ENCODE measurements around the gene YTHDC2. TPM values are rescaled to one million over a fixed set of nuclear protein-coding genes. Genes with fewer than 3 reads are reported as not detected.

YTHDC2 gene
- total RNA-seq, 2 donors from 2014 or later = 25.6 to 27.4 TPM

DNA sequence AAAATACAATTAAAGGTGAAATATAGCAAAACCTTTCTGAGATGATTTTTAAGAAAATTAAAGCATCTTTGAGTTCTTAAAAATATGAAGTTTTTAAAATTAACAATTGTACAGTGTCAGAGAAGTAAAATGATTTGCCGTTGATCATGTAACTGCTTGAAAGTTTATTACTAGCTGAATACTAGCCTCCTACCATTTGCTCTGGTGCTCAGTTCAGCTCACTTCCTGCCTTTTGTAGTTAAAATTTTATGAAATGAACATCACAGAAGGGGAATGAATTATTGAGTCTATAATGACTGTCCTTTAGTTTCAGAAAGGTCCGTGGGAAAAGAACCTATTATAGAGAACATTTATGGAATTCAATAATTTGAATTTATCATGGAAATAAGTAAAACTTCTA, 9.7 kb downstream of the YTHDC2 start:
- H3K27ac ChIP-seq (ENCODE audit: low read depth, low read length) = no peak overlapping the region
- no peaks in the 10 kb centered on the region for H3K4me1 Mint-ChIP-seq
- H3K36me3 Mint-ChIP-seq (ENCODE audit: low read depth) = peaks cover 32% of the 10 kb centered on the region
- no peak overlapping the region for H3K4me3 Mint-ChIP-seq
- H3K4me3 ChIP-seq (ENCODE audit: low read length) = no peak overlapping the region
- no peak for DNase-seq
- H3K27me3 Mint-ChIP-seq (ENCODE audit: insufficient read depth) = no peaks in the 10 kb centered on the region
- no peaks in the 10 kb centered on the region for H3K4me1 ChIP-seq (ENCODE audit: control insufficient read depth, insufficient read depth, low read length)
- H3K27me3 ChIP-seq (ENCODE audit: control insufficient read depth, insufficient read depth, low read length, poor library complexity, severe bottlenecking) = no peaks in the 10 kb centered on the region
- peaks cover 13% of the 10 kb centered on the region for H3K9me3 ChIP-seq (ENCODE audit: control insufficient read depth, low read length)
- TF ChIP-seq, protein P1, sequence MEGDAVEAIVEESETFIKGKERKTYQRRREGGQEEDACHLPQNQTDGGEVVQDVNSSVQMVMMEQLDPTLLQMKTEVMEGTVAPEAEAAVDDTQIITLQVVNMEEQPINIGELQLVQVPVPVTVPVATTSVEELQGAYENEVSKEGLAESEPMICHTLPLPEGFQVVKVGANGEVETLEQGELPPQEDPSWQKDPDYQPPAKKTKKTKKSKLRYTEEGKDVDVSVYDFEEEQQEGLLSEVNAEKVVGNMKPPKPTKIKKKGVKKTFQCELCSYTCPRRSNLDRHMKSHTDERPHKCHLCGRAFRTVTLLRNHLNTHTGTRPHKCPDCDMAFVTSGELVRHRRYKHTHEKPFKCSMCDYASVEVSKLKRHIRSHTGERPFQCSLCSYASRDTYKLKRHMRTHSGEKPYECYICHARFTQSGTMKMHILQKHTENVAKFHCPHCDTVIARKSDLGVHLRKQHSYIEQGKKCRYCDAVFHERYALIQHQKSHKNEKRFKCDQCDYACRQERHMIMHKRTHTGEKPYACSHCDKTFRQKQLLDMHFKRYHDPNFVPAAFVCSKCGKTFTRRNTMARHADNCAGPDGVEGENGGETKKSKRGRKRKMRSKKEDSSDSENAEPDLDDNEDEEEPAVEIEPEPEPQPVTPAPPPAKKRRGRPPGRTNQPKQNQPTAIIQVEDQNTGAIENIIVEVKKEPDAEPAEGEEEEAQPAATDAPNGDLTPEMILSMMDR (conservative IDR thresholded peaks at IDR 0.05) = no peak
- 92% methylated on average over 2 of the region's 2 CpGs; no CpG with 5 or more reads in 1 of the 2 experiments for WGBS, 2 experiments (ENCODE audit: insufficient coverage in 1 of 2, insufficient read length in 1 of 2)
- H3K27ac Mint-ChIP-seq = no peak overlapping the region
- H3K9ac ChIP-seq (ENCODE audit: extremely low read depth, low read length, poor library complexity, severe bottlenecking) = no peak overlapping the region
- no peaks in the 10 kb centered on the region for H3K9me3 Mint-ChIP-seq
- H3K36me3 ChIP-seq (ENCODE audit: control insufficient read depth, insufficient read depth, low read length) = peaks cover 32% of the 10 kb centered on the region

DNA sequence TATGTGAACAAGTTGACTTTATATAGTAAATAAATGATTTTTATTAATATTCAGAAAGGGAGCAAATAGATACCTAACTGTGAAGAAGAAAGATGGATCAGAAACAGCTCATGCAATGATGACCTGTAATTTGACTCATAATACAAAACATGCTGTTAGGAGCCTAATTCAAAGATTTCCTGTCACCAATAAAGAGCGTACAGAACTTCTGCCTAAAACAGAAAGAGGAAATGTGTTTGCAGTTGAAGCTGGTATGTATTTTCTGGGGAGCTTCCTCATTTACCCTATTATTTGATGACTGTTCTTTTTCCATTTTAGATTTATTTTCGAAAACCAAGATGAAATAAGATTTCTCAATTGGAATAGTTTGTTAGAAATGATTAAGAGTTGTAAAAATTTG, 11.4 kb downstream of the YTHDC2 start:
- Mint-ChIP-seq H3K27ac (no peak overlapping the region), H3K9me3 (peaks cover 4% of the 10 kb centered on the region), H3K36me3 (ENCODE audit: low read depth) (peaks cover 37% of the 10 kb centered on the region), H3K27me3 (ENCODE audit: insufficient read depth) (no peaks in the 10 kb centered on the region), H3K4me3 (no peak overlapping the region), H3K4me1 (no peaks in the 10 kb centered on the region)
- WGBS, 2 experiments (ENCODE audit: insufficient coverage in 1 of 2, insufficient read length in 1 of 2) = 83 to 95% methylated on average over 1 to 2 of the region's 2 CpGs
- Histone ChIP-seq H3K27me3 (ENCODE audit: control insufficient read depth, insufficient read depth, low read length, poor library complexity, severe bottlenecking) (no peaks in the 10 kb centered on the region), H3K9ac (ENCODE audit: extremely low read depth, low read length, poor library complexity, severe bottlenecking) (no peak overlapping the region), H3K4me1 (ENCODE audit: control insufficient read depth, insufficient read depth, low read length) (no peaks in the 10 kb centered on the region), H3K27ac (ENCODE audit: low read depth, low read length) (no peak overlapping the region), H3K36me3 (ENCODE audit: control insufficient read depth, insufficient read depth, low read length) (peaks cover 36% of the 10 kb centered on the region), H3K4me3 (ENCODE audit: low read length) (no peak overlapping the region), H3K9me3 (ENCODE audit: control insufficient read depth, low read length) (peaks cover 28% of the 10 kb centered on the region)
- DNase-seq = no peak
- TF ChIP-seq, protein P1 (conservative IDR thresholded peaks at IDR 0.05) = no peak

DNA sequence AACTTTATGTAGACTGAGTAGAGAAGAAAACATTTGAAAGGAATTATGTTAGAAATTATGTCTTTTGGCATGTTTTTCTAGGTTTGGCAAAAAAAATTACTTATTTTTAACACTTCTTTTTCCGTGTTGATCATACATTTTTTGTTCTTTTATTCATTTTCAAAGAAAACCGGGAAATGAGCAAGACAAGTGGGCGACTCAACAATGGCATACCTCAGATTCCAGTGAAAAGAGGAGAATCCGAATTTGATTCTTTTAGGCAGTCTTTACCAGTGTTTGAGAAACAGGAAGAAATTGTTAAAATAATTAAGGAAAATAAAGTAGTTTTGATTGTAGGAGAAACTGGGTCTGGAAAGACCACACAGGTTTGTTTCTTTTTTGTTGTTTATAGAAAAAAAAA, 12.9 kb downstream of the YTHDC2 start:
- WGBS, 2 experiments (ENCODE audit: insufficient coverage in 1 of 2, insufficient read length in 1 of 2) = 75 to 78% methylated on average over 3 to 4 of the region's 4 CpGs
- no peaks in the 10 kb centered on the region for H3K4me1 Mint-ChIP-seq
- H3K27ac ChIP-seq (ENCODE audit: low read depth, low read length) = no peak overlapping the region
- H3K27me3 ChIP-seq (ENCODE audit: control insufficient read depth, insufficient read depth, low read length, poor library complexity, severe bottlenecking) = no peaks in the 10 kb centered on the region
- H3K4me1 ChIP-seq (ENCODE audit: control insufficient read depth, insufficient read depth, low read length) = no peaks in the 10 kb centered on the region
- H3K27me3 Mint-ChIP-seq (ENCODE audit: insufficient read depth) = no peaks in the 10 kb centered on the region
- no peak overlapping the region for H3K4me3 ChIP-seq (ENCODE audit: low read length)
- H3K36me3 ChIP-seq (ENCODE audit: control insufficient read depth, insufficient read depth, low read length) = peaks cover 39% of the 10 kb centered on the region
- peaks cover 18% of the 10 kb centered on the region for H3K9me3 Mint-ChIP-seq
- H3K36me3 Mint-ChIP-seq (ENCODE audit: low read depth) = peaks cover 39% of the 10 kb centered on the region
- DNase-seq = no peak
- TF ChIP-seq, protein P1 (conservative IDR thresholded peaks at IDR 0.05) = no peak
- no peak overlapping the region for H3K4me3 Mint-ChIP-seq
- peaks cover 36% of the 10 kb centered on the region for H3K9me3 ChIP-seq (ENCODE audit: control insufficient read depth, low read length)
- H3K9ac ChIP-seq (ENCODE audit: extremely low read depth, low read length, poor library complexity, severe bottlenecking) = no peak overlapping the region
- peak overlapping the region; percentile 74 for H3K27ac Mint-ChIP-seq
